ENCODE data around the gene JARID2. TPM values are rescaled to one million over a fixed set of nuclear protein-coding genes. Genes with fewer than 3 reads are reported as not detected.

Gene JARID2
- total and polyA plus RNA-seq, 9 of the 15 experiments (the other 6 are each of a cell fraction or from before 2014, with no cell fraction given), result 5.0 to 29.0 (median 15.6) TPM

DNA sequence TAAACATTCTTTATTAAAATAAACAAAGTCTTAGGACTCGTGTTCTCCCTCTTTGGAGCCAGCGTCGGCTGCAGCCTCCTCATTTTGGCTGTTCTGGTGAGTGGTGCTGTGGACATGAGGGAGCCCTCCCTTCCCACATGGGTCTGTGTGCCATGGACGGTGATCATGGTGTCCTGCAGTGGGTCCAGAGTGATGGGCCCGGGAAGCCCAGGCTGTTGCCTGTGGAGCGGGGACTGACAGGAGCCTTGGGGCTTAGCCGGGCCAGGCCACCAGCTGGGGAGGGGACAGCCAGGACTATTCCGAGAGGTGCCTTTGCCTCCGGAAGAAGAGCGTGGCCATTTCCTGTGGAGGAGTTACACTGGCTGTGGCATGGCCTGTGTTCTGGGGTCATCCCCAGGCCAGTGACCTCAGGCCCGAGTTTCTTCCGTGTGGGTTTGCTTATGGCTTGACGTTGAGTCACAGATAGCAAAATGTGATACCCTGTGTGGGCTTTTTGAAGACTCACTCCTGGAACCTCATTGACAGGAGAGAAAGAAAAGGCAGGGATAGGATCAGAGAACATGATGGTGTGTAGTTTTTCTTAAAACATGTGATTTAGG is 263.6 kb downstream of the JARID2 start (continued):
- TF ChIP-seq MCM3 (IDR thresholded peaks at IDR 0.05) (no peak), CREM (IDR thresholded peaks at IDR 0.05; ENCODE audit: low read depth) (peak; percentile 84), KLF13 (tag; IDR thresholded peaks at IDR 0.05; ENCODE audit: borderline replicate concordance, low read depth) (peak; percentile 8; the same call in 1 of the 2 replicates), FOXK2 (conservative IDR thresholded peaks at IDR 0.05 in 1 of 2, IDR thresholded peaks at IDR 0.05 in 1 of 2; ENCODE audit: low read depth in 2 of 2) (no peak), SETDB1 (IDR thresholded peaks at IDR 0.05; ENCODE audit: low read length) (no peak), NR2F6 (CRISPR knock-in tag; IDR thresholded peaks at IDR 0.05) (no peak), CBX8 (IDR thresholded peaks at IDR 0.05; ENCODE audit: borderline replicate concordance, extremely low read depth, low read depth, low read length, poor library complexity, severe bottlenecking) (no peak), RBM17 (IDR thresholded peaks at IDR 0.05; ENCODE audit: borderline replicate concordance, low read depth, low read length) (no peak), TAF1 (IDR thresholded peaks at IDR 0.05; ENCODE audit: control insufficient read depth, extremely low read depth, insufficient read depth, low read length, severe bottlenecking) (peak; percentile 39), KDM1A (IDR thresholded peaks at IDR 0.05) (no peak), POLR2AphosphoS5 (IDR thresholded peaks at IDR 0.05; ENCODE audit: control insufficient read depth, insufficient read depth, low read depth, low read length) (peak; percentile 44; the same call in 1 of the 2 replicates), CHD4 (IDR thresholded peaks at IDR 0.05; ENCODE audit: insufficient read depth, insufficient replicate concordance, low read depth, low read length, poor library complexity, severe bottlenecking) (no peak), RNF2 (IDR thresholded peaks at IDR 0.05) (peak; percentile 93), CXXC5 (CRISPR knock-in tag; IDR thresholded peaks at IDR 0.05) (peak; percentile 53; the same call in 1 of the 2 replicates)
- TF ChIP-seq, protein P1, sequence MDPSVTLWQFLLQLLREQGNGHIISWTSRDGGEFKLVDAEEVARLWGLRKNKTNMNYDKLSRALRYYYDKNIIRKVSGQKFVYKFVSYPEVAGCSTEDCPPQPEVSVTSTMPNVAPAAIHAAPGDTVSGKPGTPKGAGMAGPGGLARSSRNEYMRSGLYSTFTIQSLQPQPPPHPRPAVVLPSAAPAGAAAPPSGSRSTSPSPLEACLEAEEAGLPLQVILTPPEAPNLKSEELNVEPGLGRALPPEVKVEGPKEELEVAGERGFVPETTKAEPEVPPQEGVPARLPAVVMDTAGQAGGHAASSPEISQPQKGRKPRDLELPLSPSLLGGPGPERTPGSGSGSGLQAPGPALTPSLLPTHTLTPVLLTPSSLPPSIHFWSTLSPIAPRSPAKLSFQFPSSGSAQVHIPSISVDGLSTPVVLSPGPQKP (CRISPR knock-in tag; IDR thresholded peaks at IDR 0.05), result no peak
- TF ChIP-seq, protein P2, sequence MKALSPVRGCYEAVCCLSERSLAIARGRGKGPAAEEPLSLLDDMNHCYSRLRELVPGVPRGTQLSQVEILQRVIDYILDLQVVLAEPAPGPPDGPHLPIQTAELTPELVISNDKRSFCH (CRISPR knock-in tag; IDR thresholded peaks at IDR 0.05), result no peak
- TF ChIP-seq, protein P2 (tag; IDR thresholded peaks at IDR 0.05), result peak; percentile 88; the same call in 1 of the 2 replicates
- TF ChIP-seq, protein P3, sequence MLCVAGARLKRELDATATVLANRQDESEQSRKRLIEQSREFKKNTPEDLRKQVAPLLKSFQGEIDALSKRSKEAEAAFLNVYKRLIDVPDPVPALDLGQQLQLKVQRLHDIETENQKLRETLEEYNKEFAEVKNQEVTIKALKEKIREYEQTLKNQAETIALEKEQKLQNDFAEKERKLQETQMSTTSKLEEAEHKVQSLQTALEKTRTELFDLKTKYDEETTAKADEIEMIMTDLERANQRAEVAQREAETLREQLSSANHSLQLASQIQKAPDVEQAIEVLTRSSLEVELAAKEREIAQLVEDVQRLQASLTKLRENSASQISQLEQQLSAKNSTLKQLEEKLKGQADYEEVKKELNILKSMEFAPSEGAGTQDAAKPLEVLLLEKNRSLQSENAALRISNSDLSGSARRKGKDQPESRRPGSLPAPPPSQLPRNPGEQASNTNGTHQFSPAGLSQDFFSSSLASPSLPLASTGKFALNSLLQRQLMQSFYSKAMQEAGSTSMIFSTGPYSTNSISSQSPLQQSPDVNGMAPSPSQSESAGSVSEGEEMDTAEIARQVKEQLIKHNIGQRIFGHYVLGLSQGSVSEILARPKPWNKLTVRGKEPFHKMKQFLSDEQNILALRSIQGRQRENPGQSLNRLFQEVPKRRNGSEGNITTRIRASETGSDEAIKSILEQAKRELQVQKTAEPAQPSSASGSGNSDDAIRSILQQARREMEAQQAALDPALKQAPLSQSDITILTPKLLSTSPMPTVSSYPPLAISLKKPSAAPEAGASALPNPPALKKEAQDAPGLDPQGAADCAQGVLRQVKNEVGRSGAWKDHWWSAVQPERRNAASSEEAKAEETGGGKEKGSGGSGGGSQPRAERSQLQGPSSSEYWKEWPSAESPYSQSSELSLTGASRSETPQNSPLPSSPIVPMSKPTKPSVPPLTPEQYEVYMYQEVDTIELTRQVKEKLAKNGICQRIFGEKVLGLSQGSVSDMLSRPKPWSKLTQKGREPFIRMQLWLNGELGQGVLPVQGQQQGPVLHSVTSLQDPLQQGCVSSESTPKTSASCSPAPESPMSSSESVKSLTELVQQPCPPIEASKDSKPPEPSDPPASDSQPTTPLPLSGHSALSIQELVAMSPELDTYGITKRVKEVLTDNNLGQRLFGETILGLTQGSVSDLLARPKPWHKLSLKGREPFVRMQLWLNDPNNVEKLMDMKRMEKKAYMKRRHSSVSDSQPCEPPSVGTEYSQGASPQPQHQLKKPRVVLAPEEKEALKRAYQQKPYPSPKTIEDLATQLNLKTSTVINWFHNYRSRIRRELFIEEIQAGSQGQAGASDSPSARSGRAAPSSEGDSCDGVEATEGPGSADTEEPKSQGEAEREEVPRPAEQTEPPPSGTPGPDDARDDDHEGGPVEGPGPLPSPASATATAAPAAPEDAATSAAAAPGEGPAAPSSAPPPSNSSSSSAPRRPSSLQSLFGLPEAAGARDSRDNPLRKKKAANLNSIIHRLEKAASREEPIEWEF (CRISPR knock-in tag; IDR thresholded peaks at IDR 0.05), result peak; percentile 62; the same call in 1 of the 2 replicates
- TF ChIP-seq, protein P4, sequence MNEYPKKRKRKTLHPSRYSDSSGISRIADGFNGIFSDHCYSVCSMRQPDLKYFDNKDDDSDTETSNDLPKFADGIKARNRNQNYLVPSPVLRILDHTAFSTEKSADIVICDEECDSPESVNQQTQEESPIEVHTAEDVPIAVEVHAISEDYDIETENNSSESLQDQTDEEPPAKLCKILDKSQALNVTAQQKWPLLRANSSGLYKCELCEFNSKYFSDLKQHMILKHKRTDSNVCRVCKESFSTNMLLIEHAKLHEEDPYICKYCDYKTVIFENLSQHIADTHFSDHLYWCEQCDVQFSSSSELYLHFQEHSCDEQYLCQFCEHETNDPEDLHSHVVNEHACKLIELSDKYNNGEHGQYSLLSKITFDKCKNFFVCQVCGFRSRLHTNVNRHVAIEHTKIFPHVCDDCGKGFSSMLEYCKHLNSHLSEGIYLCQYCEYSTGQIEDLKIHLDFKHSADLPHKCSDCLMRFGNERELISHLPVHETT (CRISPR knock-in tag; conservative IDR thresholded peaks at IDR 0.05 in 1 of 2, IDR thresholded peaks at IDR 0.05 in 1 of 2), result peak in 1 of 2 experiments; percentile 89; a peak in 2 of 4 replicates

Measured in K562 (cell line).